GM19397 (cell line): ENCODE measurements around the gene RNPEPL1.

Experiments
- ATAC-seq: cut with Tn5 transposase; IDR thresholded peaks from one replicate; pipeline ENCODE4 v1.9.1; 2021; ENCODE audit warnings: mild to moderate bottlenecking, moderate library complexity; ENCODE audit not compliant: unreplicated experiment

RNPEPL1 gene

GRCh38 chr2:240624011-240624949 is 56.0 kb downstream of the RNPEPL1 start:
- ATAC-seq: no peak

- ATAC-seq: no peak
These were observed 56.8 kb downstream of the RNPEPL1 start, which contains the start of gene GPR35 for GRCh38 chr2:240624950-240625621. GPR35 (plus strand) TSS chr2:240625480; CDS start chr2:240629953, 4,473 bp downstream.

GRCh38 chr2:240626531-240627300 is 58.4 kb downstream of the RNPEPL1 start:
- ATAC-seq: no peak

- no peak for ATAC-seq
These were observed 59.6 kb downstream of the RNPEPL1 start for GRCh38 chr2:240627736-240628506.

GRCh38 chr2:240628507-240628807 is 60.2 kb downstream of the RNPEPL1 start:
- ATAC-seq: no peak

GRCh38 chr2:240628808-240629618 is 60.7 kb downstream of the RNPEPL1 start:
- no peak for ATAC-seq

GRCh38 chr2:240629619-240629967 is 61.3 kb downstream of the RNPEPL1 start:
- ATAC-seq: no peak

- ATAC-seq: no peak
These were observed 61.9 kb downstream of the RNPEPL1 start for GRCh38 chr2:240629968-240630770.
